ENCODE results near the gene PHF1.
A peak's percentile ranks its signal among the peaks of the same experiment; 100 is the strongest.
"Not testable (repeated sequence)": the region's sequence is repeated elsewhere in the genome, so short reads cannot be mapped to it uniquely, and the experiment has no call there.

Gene PHF1

DNA sequence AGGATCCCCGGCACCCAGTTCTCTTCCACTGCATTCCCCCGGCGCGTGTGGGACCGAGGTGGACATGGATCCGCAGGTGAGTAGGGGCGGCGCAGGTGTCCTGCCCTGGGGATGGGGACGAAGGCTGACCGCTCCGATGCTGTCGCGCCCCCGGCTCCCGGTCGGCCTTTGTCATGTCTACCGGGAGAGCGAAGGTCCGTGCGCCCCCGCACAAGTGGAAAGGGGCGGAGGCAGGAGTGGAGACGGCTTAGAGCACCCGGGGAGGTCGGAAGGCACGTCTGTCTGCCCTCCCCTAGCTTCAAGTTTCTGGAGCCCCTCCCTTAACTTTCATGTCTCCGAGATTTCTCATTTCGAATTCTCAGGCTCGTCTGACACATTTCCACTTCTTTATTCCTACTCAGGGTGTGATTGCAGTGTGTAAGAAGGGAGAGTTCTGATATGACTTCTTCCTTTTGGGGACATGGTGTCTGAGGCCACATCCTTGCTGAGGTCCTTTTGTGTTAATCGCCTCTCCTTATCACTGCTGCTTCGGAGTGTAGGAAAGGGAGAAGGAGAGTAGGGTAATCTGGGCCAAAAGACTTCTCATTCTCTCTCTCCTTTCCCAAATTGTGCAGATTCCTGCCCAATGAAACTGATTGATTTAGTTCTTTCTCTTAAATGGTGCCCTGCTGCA, 18.8 kb upstream of the PHF1 start:
- DNase-seq (ENCODE audit: low spot score) = no peak

- no peak for DNase-seq (ENCODE audit: low spot score)
Observed at GRCh38 chr6:33392595-33392948, 18.2 kb upstream of the PHF1 start.

DNA sequence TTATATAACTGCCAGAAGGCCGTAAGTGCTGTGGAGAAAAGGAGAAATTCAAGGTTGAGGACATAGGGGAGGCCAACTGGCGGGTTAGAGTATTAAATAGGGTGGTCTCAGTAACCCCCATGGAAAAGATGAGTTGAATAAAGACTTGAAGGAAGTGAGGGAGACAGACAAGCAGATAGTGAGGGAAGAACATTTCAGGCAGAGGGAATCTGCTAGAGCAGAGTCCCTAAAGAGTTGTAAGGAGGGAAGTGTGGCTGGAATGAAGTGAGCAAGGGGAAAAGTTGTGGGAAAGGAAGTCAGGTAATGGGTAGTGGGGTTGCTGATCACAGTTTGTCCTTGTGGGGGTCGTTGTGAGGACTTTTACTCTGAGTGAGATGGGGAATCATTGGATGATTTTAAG, 17.8 kb upstream of the PHF1 start:
- DNase-seq (ENCODE audit: low spot score) = no peak

DNA sequence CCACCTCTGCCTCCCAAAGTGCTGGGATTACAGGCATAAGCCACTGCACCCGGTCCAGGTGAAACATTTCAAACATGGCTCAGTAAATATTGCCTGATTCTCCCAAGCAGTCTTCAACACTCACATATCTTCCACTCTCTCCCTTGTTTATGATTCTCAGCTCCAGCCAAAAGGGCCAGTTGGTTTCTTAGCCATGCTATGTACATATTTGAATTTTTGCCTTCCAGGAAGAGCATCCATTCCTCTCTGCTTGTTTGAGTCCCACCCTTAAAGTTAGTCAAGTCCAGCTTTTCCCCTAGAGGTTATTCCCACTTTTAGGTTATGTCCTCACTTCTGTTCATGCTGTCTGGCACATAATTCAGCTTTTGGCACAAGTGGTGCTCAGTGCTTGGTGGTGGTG, 13.3 kb upstream of the PHF1 start:
- no peak for DNase-seq (ENCODE audit: low spot score)

DNA sequence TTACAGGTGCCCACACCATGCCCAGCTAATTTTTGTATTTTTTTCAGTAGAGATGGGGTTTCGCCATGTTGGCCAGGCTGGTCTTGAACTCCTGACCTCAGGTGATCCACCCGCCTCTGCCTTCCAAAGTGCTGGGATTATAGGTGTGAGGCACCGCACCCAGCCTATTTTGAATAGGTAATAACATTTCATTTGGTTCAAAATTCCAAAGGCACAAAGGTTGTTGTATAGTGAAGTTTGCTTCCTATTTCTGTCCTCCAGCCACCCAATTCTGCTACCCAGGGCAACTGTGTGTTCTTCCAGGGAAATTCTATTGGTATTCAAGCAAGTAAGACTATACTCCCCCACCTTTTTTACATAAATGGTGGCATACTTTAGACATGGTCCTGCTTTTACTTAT, 12.2 kb upstream of the PHF1 start:
- DNase-seq (ENCODE audit: low spot score) = not testable (repeated sequence)

DNA sequence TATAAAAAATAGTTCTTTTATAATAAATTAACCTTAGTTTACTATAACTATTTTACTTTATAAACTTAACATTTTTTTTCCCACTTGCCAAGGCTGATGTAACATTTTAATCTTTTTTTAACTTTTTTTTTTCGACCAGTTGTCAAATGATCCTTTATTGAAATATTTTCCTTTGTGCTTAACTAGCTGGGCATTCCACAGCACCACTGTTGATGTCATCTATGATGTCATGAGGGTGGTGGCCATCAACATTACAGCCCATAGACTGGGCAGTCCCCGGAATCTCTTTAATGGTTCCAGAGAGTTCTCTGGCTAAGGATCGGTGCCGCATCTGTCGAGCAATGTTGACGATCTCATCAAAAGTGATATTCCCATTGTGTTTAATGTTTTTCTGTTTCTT, 10.9 kb upstream of the PHF1 start:
- not testable (repeated sequence) for DNase-seq (ENCODE audit: low spot score)

GRCh38 chr6:33404884-33405283, 5.9 kb upstream of the PHF1 start:
- no peak for DNase-seq (ENCODE audit: low spot score)

- DNase-seq (ENCODE audit: low spot score) = no peak
Observed at GRCh38 chr6:33405386-33405940, 5.4 kb upstream of the PHF1 start.

- no peak for DNase-seq (ENCODE audit: low spot score)
Observed at GRCh38 chr6:33406126-33406525, 4.7 kb upstream of the PHF1 start.

DNA sequence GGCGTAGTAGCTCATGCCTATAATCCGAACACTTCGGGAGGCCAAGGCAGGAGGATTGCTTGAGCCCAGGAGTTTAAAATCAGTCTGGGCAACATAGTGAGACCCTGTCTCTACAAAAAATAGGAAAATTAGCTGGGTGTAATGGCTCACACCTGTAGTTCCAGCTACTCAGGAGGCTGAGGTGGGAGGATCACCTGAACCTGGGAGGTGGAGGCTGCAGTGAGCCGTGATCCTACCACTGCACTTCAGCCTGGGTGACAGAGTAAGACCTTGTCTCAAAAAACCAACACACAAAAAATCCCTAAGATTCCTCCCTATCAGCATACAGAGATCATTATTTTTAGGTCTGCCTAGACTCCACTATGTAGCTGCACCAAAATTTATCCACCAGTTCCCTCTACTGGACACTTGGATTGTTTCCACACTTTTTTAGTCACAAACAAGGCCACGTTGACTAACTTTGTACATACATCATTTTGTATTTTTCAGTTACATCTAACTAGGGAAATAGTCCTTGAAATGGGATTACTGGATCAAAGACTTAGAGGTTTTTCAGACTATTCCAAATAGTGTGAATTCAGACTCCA, 3.6 kb upstream of the PHF1 start:
- no peak for DNase-seq (ENCODE audit: low spot score)

- DNase-seq (ENCODE audit: low spot score) = peak; percentile 90
Observed at GRCh38 chr6:33410050-33410710, 634 bp upstream of the PHF1 start.

DNA sequence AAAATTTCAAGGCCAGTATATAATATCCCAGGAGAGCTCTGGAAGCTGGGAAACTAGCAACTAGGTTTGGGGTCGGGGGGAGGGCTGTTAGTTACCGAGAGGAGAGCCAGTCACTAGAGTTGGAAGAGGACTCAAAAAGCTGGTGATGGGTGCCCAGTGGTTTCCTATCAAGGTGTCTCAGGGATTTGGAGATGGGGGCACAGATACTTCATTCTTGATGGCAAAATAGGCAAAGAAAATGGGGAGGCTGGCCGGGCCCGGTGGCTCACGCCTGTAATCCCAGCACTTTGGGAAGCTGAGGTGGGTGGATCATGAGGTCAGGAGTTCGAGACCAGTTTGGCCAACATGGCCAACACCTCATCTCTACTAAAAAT, 805 bp downstream of the PHF1 start:
- no peak for DNase-seq (ENCODE audit: low spot score)

- DNase-seq (ENCODE audit: low spot score) = no peak
Observed at GRCh38 chr6:33412140-33413009, 1.6 kb downstream of the PHF1 start.

GRCh38 chr6:33413241-33414120, 2.7 kb downstream of the PHF1 start:
- no peak for DNase-seq (ENCODE audit: low spot score)

DNA sequence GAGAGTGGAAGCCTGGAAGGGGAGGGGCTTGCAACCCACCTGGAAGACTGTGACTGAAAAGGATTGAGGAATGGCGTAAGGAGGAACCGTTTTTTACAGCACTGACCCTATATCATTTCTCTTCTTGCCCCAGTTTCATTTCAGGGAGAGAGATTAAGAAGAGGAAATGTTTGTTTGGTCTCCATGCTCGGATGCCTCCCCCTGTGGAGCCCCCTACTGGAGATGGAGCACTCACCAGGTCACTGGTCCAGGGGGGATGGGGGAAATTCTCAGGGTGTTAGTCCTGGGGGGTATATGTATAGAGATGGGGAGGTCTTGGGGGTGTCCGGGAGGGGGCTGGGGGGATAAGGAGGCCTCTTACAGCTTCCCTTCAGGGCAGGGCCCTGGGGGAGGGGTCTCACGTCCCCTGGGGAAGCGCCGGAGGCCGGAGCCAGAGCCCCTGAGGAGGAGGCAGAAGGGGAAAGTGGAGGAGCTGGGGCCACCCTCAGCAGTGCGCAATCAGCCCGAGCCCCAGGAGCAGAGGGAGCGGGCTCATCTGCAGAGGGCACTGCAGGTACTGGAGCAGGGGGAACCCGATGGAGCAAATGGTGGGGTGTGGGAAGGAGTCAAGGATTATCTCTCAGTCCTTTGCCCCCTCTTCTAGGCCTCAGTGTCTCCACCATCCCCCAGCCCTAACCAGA, 3.9 kb downstream of the PHF1 start:
- no peak for DNase-seq (ENCODE audit: low spot score)

- no peak for DNase-seq (ENCODE audit: low spot score)
Observed at GRCh38 chr6:33415831-33416230, 5.0 kb downstream of the PHF1 start.

DNA sequence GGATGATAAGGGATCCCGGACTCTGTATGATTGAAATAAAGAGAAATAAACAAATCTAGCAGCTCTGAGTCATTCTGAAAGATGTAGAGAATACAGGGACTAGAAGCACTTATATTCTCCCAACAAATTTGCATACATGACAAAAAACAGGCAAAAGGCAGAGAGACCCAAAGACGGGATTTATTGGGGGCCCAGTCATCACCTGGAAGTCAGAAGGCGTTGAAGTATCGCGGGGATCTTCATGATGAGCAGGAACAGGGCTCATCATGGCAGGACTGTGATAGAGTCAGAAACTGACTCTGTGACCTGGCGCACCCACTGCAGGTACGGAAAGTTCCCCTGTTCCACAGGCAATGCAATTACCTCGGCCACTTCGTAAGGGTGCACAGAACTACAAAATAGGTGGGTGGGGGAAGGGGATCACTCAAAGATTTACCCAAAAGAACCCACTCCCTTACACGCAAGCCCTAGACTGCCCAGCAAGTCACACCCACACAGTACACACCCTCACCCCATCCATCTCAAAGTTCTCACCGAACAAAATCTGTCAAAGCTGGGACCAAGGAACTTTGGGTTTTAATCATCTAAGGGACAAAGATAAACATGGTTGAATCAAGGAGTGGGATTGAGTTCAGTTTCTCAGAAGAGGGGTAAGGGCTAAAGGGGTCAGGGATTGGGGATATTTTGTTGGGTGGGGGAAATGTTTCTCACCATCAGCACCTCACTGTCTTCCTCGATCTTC, 5.7 kb downstream of the PHF1 start:
- no peak for DNase-seq (ENCODE audit: low spot score)

DNA sequence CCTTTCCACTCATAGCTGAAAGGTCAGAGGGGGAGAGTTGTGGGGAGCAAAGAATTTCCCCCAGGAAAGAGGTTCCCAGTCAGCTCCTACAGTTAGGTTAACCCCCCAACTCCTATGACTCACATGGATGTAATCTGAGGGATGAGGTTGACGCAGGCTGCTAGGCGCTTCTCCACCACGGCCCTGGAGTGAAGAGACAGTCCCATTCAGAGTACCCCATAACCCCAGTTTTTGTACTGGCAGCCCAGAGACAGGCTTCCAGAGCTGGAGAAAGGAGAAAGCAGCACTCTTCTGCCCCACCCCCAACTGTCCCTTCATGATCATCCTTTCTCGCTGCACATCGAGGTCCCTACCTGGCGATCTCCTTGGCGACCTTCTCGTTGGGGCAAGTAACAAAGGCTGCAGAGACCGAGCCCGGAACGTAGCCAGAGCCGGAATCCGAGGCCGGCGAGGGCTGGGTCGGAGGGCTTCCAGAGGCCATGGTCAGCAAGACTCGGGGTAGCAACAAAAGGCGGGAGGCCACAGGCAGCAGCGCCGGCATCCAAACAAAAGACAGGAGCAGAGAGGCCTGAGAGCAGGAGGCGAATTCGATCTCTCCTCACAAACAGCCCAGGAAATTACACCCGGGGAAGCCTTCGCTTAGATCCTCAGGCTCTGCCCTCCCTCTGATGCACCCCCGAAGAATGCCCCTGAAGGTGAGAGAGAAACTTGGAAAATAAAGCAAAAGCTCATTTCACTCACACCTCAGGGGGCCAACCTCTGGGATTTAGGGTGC, 6.5 kb downstream of the PHF1 start:
- DNase-seq (ENCODE audit: low spot score) = no peak

DNA sequence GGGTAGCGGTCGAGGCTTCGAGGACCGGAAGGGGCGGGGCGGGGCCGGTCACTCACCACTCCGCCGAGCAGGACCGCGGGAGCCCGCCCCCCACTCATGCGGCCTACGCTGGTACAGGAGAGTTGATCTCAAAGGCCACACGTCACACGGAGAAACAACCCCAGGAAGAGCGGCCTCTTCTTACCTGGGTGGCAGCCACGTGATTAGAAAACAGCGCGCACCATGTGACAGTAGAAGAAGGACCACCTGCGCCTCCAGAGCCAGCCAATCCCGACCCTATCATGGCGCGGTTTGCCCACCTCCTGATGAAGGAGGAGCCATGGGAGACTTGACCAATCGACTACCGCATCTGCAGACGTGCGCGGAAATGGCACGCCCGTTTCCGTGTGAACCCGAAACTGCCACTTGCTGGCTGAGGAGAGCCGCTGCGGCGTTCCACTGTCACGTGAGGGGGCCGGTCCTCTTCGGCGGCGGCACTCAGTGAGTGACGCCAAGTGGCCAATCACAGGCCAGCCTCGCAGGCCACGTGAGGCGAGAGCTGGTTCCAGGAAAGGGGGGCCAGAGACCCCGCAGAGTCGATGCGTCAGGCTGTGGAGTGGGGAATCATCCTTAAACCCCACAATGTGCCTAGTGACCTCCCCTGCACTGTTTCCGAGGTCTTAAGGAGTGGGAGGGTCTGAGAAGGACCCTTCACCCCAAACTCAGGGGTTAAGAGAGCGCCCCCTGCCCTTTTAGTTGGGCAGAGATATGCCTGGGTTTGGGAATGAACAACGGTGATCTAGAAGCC, 7.3 kb downstream of the PHF1 start, which contains the start of gene CUTA:
Gene CUTA (minus strand): TSS at position 205 of the 787 bp plus-strand sequence. CDS start 107 bp downstream, at position 98.
- peak; percentile 92 for DNase-seq (ENCODE audit: low spot score)

Data from HuH-7 (cell line).